Right ventricle myocardium inferior (tissue), 1 donor: ENCODE data around the gene L3MBTL4. TPM values are rescaled to one million over a fixed set of nuclear protein-coding genes. Genes with fewer than 3 reads are reported as not detected.
A peak's percentile ranks its signal among the peaks of the same experiment; 100 is the strongest.
"Not testable (repeated sequence)": the region's sequence is repeated elsewhere in the genome, so short reads cannot be mapped to it uniquely, and the experiment has no call there.

Experiments used
- ATAC-seq: fragments of 200-7000 bp; cut with Tn5 transposase; one replicate; pipeline ENCODE4 v1.9.1; 2020; ENCODE audit warnings: mild to moderate bottlenecking, moderate library complexity
- DNase-seq: peaks from one replicate; pipeline ENCODE4 v3.0.0; 2021; ENCODE audit errors: missing footprints
- intact Hi-C: fragments of 100-400 bp; cut with DNase I; formaldehyde crosslinking; loops from one replicate; pipeline ENCODE4 v1.11.0; 2022
- total RNA-seq: library from RNA; stranded (reverse); fragmentation: NEBNext Ultra II Directional; extraction: Animal tissue kit (Norgen Biotek cat#: 25700); gene quantifications from one replicate; pipeline ENCODE4 v1.2.1, GENCODE V29; 2021
- donor health status: DM: no; HTN: yes; CAD: no; lungs with severe emphysema.

L3MBTL4 gene
- total RNA-seq, 1 donor from 2014 or later = 1.1 TPM

GRCh38 chr18:6409933-6410332, 4.8 kb downstream of the L3MBTL4 start:
- DNase-seq (no peak), ATAC-seq (no peak)
- intact Hi-C loops = no loop called here

GRCh38 chr18:6408543-6408942, 6.2 kb downstream of the L3MBTL4 start:
- ATAC-seq, DNase-seq, intact Hi-C loops: not testable (repeated sequence)

- intact Hi-C loops = no loop called here
- ATAC-seq (no peak), DNase-seq (no peak)
Measured at GRCh38 chr18:6406910-6407470, 7.7 kb downstream of the L3MBTL4 start.

GRCh38 chr18:6406075-6406909, 8.4 kb downstream of the L3MBTL4 start:
- intact Hi-C loops = no loop called here
- DNase-seq = no peak
- peak; percentile 44 for ATAC-seq

- intact Hi-C loops = no loop called here
- no peak for DNase-seq
Measured at GRCh38 chr18:6405237-6406074, 9.3 kb downstream of the L3MBTL4 start.

GRCh38 chr18:6404834-6405233, 9.9 kb downstream of the L3MBTL4 start:
- intact Hi-C loops = loop anchor here (5.0 kb wide), 1 partner anchor 528 kb away; no protein-coding TSS in a partner anchor
- DNase-seq (no peak), ATAC-seq (no peak)

More at GRCh38 chr18:6405237-6406074, 9.3 kb downstream of the L3MBTL4 start:
- ATAC-seq = no peak

- DNase-seq (no peak), ATAC-seq (no peak)
- intact Hi-C loops = loop anchor here (5.0 kb wide), 1 partner anchor 524 kb away; no protein-coding TSS in a partner anchor
Measured at GRCh38 chr18:6401687-6402086, 13.0 kb downstream of the L3MBTL4 start.

DNA sequence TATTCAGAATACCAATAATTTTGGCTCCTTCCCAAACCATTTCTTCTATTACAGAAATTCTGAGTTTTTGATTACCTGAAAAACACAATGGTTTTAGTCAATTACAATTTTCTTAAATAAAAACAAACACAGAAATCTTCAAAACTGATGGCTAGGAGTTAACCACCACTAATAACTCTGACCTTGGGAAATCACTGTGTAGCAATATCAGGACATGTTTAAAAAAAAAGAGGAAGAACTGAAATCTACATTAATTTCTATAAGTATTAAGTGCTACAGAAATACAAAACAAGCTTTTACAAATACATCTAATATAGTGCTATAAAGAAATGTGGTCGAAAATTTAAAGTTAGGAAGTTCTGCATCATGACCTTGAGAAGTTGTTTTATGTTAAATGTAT, 14.9 kb downstream of the L3MBTL4 start:
- intact Hi-C loops = loop anchor here (5.0 kb wide), 1 partner anchor 522 kb away; no protein-coding TSS in a partner anchor
- DNase-seq = no peak
- ATAC-seq = no peak

GRCh38 chr18:6397931-6398566, 16.7 kb downstream of the L3MBTL4 start:
- DNase-seq (no peak), ATAC-seq (no peak)
- intact Hi-C loops = no loop called here

GRCh38 chr18:6396847-6397246, 17.9 kb downstream of the L3MBTL4 start:
- ATAC-seq = no peak
- intact Hi-C loops = no loop called here
- no peak for DNase-seq

DNA sequence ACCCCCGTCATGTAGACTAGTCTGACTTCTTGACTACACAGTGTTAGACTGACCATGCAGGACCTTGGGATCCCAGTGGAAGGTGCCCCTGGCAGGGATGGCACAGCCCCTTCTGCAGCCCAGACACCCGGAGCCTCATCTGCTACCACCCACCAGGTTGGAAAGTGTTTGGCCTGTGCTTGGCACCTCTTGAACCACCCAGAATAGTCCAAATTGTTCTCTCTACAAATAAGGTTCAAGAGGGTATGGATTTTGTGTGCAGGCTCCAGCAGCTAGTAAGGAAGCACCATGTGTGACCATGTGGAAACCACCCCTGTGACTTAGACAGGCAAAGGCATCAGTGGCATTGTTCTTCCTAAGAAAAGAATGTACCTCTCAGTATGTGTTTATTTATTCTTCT, 18.4 kb downstream of the L3MBTL4 start:
- intact Hi-C loops = no loop called here
- ATAC-seq (no peak), DNase-seq (no peak)

DNA sequence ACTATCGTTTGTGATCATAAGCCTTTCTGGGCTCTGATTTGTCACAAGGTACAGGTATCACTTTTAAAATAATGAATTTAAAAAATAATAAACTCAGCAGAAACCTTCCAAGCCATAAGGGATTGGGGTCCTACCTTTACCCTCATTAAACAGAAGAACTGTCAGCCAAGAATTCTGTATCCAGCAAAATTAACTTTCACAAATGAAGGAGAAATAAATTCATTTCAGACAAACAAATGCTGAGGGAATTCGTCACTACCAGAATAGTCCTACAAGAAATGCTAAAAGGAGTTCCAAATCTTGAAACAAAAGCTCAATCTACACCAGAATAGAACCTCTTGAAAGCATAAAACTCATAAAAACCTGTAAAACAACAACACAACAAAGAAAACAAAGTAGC, 25.7 kb downstream of the L3MBTL4 start:
- ATAC-seq (no peak), DNase-seq (no peak)
- intact Hi-C loops = no loop called here

GRCh38 chr18:6382963-6383362, 31.7 kb downstream of the L3MBTL4 start:
- DNase-seq = no peak
- intact Hi-C loops = no loop called here
- no peak for ATAC-seq

GRCh38 chr18:6377473-6377872, 37.2 kb downstream of the L3MBTL4 start:
- ATAC-seq, intact Hi-C loops, DNase-seq: not testable (repeated sequence)

DNA sequence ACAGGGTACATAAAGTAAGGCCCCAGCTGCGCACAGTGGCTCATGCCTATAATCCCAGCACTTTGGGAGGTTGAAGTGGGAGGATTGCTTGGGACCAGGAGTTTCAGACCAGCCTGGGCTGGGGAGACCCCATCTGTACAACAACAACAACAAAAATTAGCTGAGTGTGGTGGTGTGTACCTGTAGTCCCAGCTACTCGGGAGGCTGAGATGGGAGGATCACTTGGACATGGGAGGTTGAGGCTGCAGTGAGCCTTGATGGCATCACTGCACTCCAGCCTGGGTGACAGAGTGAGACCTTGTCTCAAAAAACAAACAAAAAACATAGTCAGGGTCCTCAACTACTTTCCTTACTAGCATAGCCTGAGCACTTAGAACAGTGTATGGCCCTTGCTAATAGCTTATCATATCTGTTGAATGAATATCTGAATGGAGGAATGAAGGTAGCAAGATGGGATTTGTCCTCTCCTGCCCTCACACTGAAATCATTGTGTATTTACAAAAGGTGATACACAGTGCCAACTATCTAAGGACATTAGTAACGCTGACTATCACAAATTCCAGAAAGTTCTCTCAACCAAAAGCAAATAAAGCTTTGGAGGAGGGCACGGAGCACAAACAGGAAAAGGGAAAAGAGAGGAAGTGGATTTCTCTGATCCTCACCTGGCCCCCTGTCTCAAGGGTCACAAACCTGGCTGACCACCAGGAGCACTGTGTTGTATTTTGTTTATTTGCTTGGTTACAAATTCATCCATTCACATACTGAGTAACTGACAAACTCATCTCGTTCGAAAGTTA, 38.1 kb downstream of the L3MBTL4 start:
- DNase-seq (no peak), ATAC-seq (no peak)
- intact Hi-C loops = no loop called here

- no peak for ATAC-seq
- no peak for DNase-seq
- intact Hi-C loops = no loop called here
Measured at GRCh38 chr18:6374935-6375529, 39.7 kb downstream of the L3MBTL4 start.

- intact Hi-C loops = no loop called here
- ATAC-seq = no peak
- DNase-seq = no peak
Measured at GRCh38 chr18:6374340-6374739, 40.4 kb downstream of the L3MBTL4 start.

DNA sequence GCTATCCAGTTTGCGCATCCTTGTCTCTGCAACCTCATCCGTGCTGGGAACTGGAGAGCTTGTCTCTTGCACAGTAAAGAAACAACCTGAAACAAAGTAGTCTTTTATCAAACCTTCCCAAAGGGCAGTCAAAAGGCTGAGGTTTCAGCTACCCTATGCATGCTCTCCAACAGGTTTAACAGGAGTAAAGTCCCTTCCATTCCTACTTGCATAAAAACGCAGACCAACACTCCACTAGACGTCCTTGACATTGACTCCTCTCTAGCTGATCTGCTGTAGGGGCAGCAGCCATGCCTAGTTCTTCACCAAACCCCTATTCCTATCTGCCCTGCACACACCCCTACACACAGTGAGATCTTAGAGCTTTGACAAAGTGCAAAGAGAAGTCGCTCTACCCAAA, 41.5 kb downstream of the L3MBTL4 start:
- intact Hi-C loops = no loop called here

More for the DNA sequence above, 41.5 kb downstream of the L3MBTL4 start:
- DNase-seq (no peak), ATAC-seq (no peak)
